ENCODE data around the gene CDC45.

- TF ChIP-seq, protein P1, sequence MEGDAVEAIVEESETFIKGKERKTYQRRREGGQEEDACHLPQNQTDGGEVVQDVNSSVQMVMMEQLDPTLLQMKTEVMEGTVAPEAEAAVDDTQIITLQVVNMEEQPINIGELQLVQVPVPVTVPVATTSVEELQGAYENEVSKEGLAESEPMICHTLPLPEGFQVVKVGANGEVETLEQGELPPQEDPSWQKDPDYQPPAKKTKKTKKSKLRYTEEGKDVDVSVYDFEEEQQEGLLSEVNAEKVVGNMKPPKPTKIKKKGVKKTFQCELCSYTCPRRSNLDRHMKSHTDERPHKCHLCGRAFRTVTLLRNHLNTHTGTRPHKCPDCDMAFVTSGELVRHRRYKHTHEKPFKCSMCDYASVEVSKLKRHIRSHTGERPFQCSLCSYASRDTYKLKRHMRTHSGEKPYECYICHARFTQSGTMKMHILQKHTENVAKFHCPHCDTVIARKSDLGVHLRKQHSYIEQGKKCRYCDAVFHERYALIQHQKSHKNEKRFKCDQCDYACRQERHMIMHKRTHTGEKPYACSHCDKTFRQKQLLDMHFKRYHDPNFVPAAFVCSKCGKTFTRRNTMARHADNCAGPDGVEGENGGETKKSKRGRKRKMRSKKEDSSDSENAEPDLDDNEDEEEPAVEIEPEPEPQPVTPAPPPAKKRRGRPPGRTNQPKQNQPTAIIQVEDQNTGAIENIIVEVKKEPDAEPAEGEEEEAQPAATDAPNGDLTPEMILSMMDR (optimal IDR thresholded peaks at IDR 0.05 in 1 of 3, IDR thresholded peaks at IDR 0.05 in 1 of 3, conservative IDR thresholded peaks at IDR 0.05 in 1 of 3; ENCODE audit: extremely low read depth in 1 of 3, insufficient read depth in 2 of 3, low read length in 3 of 3) = no peak
- no peak for TF ChIP-seq EZH2 (IDR thresholded peaks at IDR 0.05; ENCODE audit: low read length)
Measured at GRCh38 chr22:19522881-19523239, 43.1 kb downstream of the CDC45 start.
